GM18907 (cell line): ENCODE data around the gene JPH4.

Experiments used
- ATAC-seq: cut with Tn5 transposase; IDR thresholded peaks from one replicate; pipeline ENCODE4 v1.9.1; 2021; ENCODE audit warnings: mild to moderate bottlenecking, moderate library complexity; ENCODE audit not compliant: unreplicated experiment

The JPH4 gene

GRCh38 chr14:23565626-23566025 lies 13.0 kb downstream of the JPH4 start:
- ATAC-seq = no peak

DNA sequence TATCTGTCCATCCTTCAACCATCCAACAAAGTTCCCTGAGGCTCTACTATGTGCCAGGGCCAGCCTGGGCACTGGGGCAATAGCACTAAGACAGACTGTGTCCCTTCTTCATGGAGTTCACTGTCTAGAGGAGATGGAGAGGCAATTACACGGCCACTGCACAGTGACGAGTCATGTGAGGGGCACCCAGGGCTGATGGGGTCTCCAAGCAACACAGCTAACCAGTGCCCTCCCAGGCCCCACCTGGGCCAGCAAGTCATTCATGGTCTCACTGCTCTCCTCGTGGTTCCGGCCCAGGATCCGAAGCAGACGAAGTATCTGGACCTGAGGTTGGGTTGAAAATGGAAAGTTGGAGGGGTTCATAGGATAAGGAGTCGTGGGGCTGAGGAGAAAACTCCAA lies 13.7 kb downstream of the JPH4 start:
- no peak for ATAC-seq

- ATAC-seq = no peak
These were observed 14.3 kb downstream of the JPH4 start for GRCh38 chr14:23564181-23564812.

- ATAC-seq = no peak
These were observed 15.0 kb downstream of the JPH4 start for GRCh38 chr14:23563473-23564180.

GRCh38 chr14:23562822-23563472 lies 15.6 kb downstream of the JPH4 start:
- no peak for ATAC-seq

DNA sequence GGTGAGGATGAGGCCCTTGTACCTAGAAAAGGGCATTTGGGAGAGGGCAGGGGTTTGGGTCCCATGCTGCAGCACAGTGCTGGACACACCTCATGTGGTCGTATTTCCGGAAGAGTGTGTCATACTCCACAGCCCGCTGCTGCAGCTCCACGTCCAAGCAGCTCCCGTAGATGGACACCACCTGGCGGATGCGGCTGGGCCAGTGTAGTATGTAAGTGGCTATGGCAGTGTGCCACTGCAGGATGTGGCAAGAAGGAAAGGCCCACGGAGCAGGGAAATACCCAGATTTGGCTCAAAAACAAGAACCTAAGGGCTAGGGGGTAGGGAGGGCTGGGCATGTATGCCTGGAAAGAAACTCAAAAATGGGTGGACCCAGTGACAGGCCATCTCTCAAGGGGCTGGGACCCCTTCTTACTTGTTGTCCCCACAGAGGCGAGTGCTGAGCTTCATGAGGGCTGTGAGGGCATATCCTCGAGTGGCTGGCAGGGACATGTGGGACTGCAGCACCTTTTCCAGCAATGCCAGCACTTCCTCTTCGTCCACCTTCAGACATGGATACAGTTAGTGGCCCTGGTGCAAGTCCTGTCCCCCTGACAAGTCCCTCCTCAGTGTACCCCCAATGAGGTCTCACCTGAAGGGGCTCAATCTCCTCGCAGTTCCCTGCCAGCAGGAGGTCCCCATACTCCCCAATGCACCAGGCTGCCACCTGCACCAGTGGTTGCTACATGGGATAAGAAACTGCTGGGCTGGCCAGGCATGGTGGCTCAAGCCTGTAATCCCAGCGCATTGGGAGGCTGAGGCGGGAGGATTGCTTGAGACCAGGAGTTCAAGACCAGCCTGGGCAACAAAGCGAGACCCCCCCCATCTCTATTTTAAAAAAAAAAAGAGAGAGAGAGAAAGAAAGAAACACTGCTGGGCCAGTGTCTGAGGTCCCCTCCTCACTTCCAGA lies 16.4 kb downstream of the JPH4 start:
- no peak for ATAC-seq

- ATAC-seq = no peak
These were observed 17.3 kb downstream of the JPH4 start for GRCh38 chr14:23561259-23561658.

GRCh38 chr14:23559926-23560520 lies 18.6 kb downstream of the JPH4 start:
- ATAC-seq = no peak

- ATAC-seq = no peak
These were observed 19.3 kb downstream of the JPH4 start for GRCh38 chr14:23559010-23559925.

- ATAC-seq = no peak
These were observed 20.1 kb downstream of the JPH4 start for GRCh38 chr14:23558346-23559009.

DNA sequence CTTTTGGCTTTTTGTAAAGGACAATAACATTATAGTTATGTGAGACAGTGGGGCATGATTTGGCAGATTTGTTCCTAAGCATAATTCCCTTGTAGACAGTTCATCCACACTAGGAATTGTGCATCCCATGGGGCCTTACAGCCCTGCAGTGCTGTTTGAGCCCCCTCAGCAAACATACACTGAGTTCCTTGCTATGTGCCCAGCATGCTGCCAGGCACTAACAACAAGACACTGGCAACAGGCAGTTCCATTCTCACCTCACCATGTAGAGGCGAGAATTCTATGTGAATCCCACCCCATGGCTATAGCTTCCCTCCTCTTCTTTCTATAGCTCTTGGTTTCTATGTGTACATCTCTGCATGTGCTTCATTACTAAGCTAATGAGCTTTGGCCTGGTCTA lies 20.6 kb downstream of the JPH4 start:
- no peak for ATAC-seq

- ATAC-seq = no peak
These were observed 21.1 kb downstream of the JPH4 start for GRCh38 chr14:23557521-23557920.

GRCh38 chr14:23556700-23557440 lies 21.7 kb downstream of the JPH4 start:
- no peak for ATAC-seq

DNA sequence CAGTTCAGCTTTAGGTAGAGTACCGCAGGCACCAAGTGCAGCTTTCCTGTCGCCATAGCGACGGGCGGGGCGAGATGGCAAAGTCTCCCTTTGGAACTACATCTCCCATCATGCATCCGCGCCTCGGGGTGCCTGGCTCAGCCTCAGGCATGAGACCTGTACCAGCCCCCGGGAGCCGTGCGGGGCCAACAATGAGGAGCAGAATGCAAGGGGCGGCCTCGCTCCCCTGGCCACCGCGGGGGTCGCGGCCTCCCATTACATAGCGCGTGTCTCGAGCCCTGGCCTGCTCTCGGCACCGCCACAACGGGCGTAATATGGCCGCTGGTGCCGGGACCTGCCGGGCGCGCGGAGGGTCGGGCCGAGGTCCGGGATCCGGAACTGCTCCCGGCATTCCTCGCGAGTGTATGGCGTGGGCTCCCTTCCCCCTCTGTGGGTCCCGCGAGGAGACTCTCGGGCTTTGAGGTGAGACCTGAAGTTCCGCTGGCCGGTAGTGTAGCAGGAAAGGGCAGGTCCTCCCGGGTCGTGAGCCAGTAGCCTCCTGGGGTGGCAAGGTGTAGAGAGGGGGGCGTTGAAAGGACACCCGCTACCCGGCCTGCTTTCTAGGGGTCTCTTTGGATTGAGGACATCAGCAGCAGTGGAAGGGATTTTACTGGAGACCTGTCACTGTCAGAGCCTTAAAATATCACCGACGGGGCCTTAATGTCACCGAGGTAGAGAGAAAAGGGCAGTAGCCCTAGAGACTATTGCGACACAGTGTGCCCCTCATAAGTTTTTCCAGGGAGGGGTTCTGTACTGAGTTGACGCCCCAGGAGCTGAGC lies 22.5 kb downstream of the JPH4 start, which contains the start of gene THTPA:
Gene THTPA, plus strand, starts transcription at position 390 of the 818 bp plus-strand sequence. CDS start 487 bp downstream, outside the sequence.
- ATAC-seq = peak; percentile 88

GRCh38 chr14:23555533-23555881 lies 23.1 kb downstream of the JPH4 start:
- no peak for ATAC-seq

DNA sequence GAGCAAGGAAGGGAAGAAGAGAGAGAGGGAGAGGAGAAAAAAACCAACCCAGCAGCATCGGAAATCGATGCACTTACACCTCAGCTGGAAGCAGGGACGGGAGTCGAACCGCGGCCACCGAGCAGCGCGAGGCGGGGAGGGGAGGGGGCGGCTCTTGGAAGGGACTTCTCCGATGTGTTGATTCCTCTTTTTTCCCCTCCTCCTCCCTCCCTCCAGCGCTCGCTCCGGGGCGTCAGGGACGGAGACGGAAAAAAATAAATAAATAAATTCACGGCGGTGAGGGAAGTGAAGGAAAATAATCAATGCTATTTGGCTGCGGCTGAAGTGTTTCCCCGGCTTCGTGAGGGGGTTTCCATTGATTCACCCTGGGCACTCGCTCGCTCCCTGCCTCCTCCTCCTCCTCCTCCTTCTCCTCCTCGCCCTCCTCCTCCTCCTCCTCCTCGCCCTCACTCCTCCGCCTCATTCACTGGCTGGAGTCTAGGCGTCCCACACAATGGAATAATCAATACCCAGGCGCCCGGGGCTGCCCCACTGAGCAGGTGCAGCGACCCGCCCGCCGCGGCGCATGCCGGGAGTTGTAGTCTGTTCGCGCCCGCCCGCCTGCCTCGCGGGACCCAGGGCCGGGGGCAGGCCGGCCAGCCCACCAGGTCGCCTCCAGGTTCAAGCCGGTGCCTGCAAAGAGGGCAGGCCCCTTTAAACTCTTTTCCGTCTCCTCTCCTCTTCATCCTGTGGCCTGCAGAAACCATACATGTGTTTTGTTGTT lies 27.1 kb downstream of the JPH4 start, which contains the start of gene ZFHX2:
Gene ZFHX2, minus strand, starts transcription at position 500 of the 763 bp plus-strand sequence. CDS start 16,440 bp downstream, outside the sequence.
- peak; percentile 57 for ATAC-seq
